Osteocyte (in vitro differentiated cells): ENCODE results near the gene MBD4. TPM values are rescaled to one million over a fixed set of nuclear protein-coding genes. Genes with fewer than 3 reads are reported as not detected.

Source experiments
- DNase-seq: peaks from one replicate; pipeline ENCODE4 v3.0.0; 2021; ENCODE audit warnings: mixed read lengths; ENCODE audit not compliant: unreplicated experiment; ENCODE audit errors: extremely low spot score
- H3K27ac Mint-ChIP-seq: one replicate; pipeline ENCODE4 v1.8.0; 2021; ENCODE audit warnings: mild to moderate bottlenecking, mixed read lengths; ENCODE audit not compliant: unreplicated experiment
- H3K27me3 Mint-ChIP-seq: one replicate; pipeline ENCODE4 v1.8.0; 2021; ENCODE audit warnings: mixed read lengths; ENCODE audit not compliant: unreplicated experiment
- H3K36me3 Mint-ChIP-seq: one replicate; pipeline ENCODE4 v1.8.0; 2021; ENCODE audit warnings: mixed read lengths; ENCODE audit not compliant: unreplicated experiment
- H3K4me1 Mint-ChIP-seq: one replicate; pipeline ENCODE4 v1.8.0; 2021; ENCODE audit warnings: mixed read lengths; ENCODE audit not compliant: unreplicated experiment
- H3K4me3 Mint-ChIP-seq: one replicate; pipeline ENCODE4 v1.8.0; 2021; ENCODE audit warnings: mild to moderate bottlenecking, moderate library complexity, mixed read lengths; ENCODE audit not compliant: unreplicated experiment
- H3K9me3 Mint-ChIP-seq: one replicate; pipeline ENCODE4 v1.8.0; 2021; ENCODE audit warnings: mixed read lengths; ENCODE audit not compliant: unreplicated experiment
- total RNA-seq: library from RNA; stranded (reverse); gene quantifications from 2 replicates; pipeline ENCODE4 v1.2.1, GENCODE V29; 2021
- TF ChIP-seq, protein P1 (sequence below): fragments of 200-600 bp; sonication (generic); IDR thresholded peaks from 2 replicates; pipeline ENCODE4 v1.5.0; 2021; ENCODE audit warnings: antibody characterized with exemption, mild to moderate bottlenecking, moderate library complexity

Gene MBD4
- total RNA-seq, 1 donor from 2014 or later: 24.2 TPM

GRCh38 chr3:129440618-129441190 is 956 bp upstream of the MBD4 start:
- Mint-ChIP-seq H3K4me1 (peaks cover 50% of the 10 kb centered on the region), H3K27me3 (no peaks in the 10 kb centered on the region), H3K27ac (peak overlapping the region; percentile 94), H3K9me3 (no peaks in the 10 kb centered on the region), H3K36me3 (peaks cover 16% of the 10 kb centered on the region), H3K4me3 (peak overlapping the region; percentile 95)
- TF ChIP-seq, protein P1, sequence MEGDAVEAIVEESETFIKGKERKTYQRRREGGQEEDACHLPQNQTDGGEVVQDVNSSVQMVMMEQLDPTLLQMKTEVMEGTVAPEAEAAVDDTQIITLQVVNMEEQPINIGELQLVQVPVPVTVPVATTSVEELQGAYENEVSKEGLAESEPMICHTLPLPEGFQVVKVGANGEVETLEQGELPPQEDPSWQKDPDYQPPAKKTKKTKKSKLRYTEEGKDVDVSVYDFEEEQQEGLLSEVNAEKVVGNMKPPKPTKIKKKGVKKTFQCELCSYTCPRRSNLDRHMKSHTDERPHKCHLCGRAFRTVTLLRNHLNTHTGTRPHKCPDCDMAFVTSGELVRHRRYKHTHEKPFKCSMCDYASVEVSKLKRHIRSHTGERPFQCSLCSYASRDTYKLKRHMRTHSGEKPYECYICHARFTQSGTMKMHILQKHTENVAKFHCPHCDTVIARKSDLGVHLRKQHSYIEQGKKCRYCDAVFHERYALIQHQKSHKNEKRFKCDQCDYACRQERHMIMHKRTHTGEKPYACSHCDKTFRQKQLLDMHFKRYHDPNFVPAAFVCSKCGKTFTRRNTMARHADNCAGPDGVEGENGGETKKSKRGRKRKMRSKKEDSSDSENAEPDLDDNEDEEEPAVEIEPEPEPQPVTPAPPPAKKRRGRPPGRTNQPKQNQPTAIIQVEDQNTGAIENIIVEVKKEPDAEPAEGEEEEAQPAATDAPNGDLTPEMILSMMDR: no peak
- DNase-seq: no peak

GRCh38 chr3:129439226-129439816 is 427 bp downstream of the MBD4 start:
- H3K4me1 Mint-ChIP-seq: peaks cover 58% of the 10 kb centered on the region
- H3K9me3 Mint-ChIP-seq: no peaks in the 10 kb centered on the region
- TF ChIP-seq, protein P1: no peak
- H3K27ac Mint-ChIP-seq: peak overlapping the region; percentile 94
- H3K36me3 Mint-ChIP-seq: peaks cover 21% of the 10 kb centered on the region
- peak overlapping the region; percentile 95 for H3K4me3 Mint-ChIP-seq
- DNase-seq: no peak
- H3K27me3 Mint-ChIP-seq: no peaks in the 10 kb centered on the region

- TF ChIP-seq, protein P1: no peak
- no peaks in the 10 kb centered on the region for H3K27me3 Mint-ChIP-seq
- H3K36me3 Mint-ChIP-seq: peaks cover 42% of the 10 kb centered on the region
- H3K4me1 Mint-ChIP-seq: peaks cover 31% of the 10 kb centered on the region
- no peaks in the 10 kb centered on the region for H3K9me3 Mint-ChIP-seq
- DNase-seq: no peak
- H3K27ac Mint-ChIP-seq: no peak overlapping the region
- H3K4me3 Mint-ChIP-seq: no peak overlapping the region
Observed at GRCh38 chr3:129435367-129435766, 4.4 kb downstream of the MBD4 start.

- TF ChIP-seq, protein P1: no peak
- Mint-ChIP-seq H3K4me1 (peaks cover 24% of the 10 kb centered on the region), H3K9me3 (no peaks in the 10 kb centered on the region), H3K4me3 (no peak overlapping the region), H3K27ac (no peak overlapping the region), H3K36me3 (peaks cover 42% of the 10 kb centered on the region), H3K27me3 (no peaks in the 10 kb centered on the region)
- no peak for DNase-seq
Observed at GRCh38 chr3:129434140-129434539, 5.6 kb downstream of the MBD4 start.

GRCh38 chr3:129433565-129433964 is 6.2 kb downstream of the MBD4 start:
- no peak for DNase-seq
- Mint-ChIP-seq H3K36me3 (peaks cover 42% of the 10 kb centered on the region), H3K9me3 (no peaks in the 10 kb centered on the region), H3K4me3 (no peak overlapping the region), H3K4me1 (peaks cover 24% of the 10 kb centered on the region), H3K27ac (no peak overlapping the region), H3K27me3 (no peaks in the 10 kb centered on the region)
- TF ChIP-seq, protein P1: no peak
